ENCODE measurements around the gene CFAP100. TPM values are rescaled to one million over a fixed set of nuclear protein-coding genes. Genes with fewer than 3 reads are reported as not detected.

Gene CFAP100
- total RNA-seq, 1 experiment from 2014 or later = not detected

GRCh38 chr3:126354776-126355175 lies 39.9 kb upstream of the CFAP100 start:
- H3K4me3 ChIP-seq = no peak overlapping the region
- H3K36me3 ChIP-seq = no peaks in the 10 kb centered on the region
- H3K27me3 ChIP-seq = peaks cover 18% of the 10 kb centered on the region
- no peak for DNase-seq
- H3K9me3 ChIP-seq = no peaks in the 10 kb centered on the region

GRCh38 chr3:126355251-126355650 lies 39.5 kb upstream of the CFAP100 start:
- H3K4me3 ChIP-seq = no peak overlapping the region
- peaks cover 20% of the 10 kb centered on the region for H3K27me3 ChIP-seq
- no peaks in the 10 kb centered on the region for H3K36me3 ChIP-seq
- DNase-seq = no peak
- H3K9me3 ChIP-seq = no peaks in the 10 kb centered on the region

- H3K4me3 ChIP-seq = peak overlapping the region; percentile 21; the same call in 1 of the 2 replicates
- peak; percentile 58 for DNase-seq
- no peaks in the 10 kb centered on the region for H3K36me3 ChIP-seq
- peaks cover 20% of the 10 kb centered on the region for H3K27me3 ChIP-seq
- no peaks in the 10 kb centered on the region for H3K9me3 ChIP-seq
These were observed 38.8 kb upstream of the CFAP100 start for GRCh38 chr3:126355777-126356372.

GRCh38 chr3:126356373-126357264 lies 38.1 kb upstream of the CFAP100 start:
- Histone ChIP-seq H3K4me3 (peak overlapping the region; percentile 21), H3K36me3 (no peaks in the 10 kb centered on the region), H3K27me3 (peaks cover 20% of the 10 kb centered on the region), H3K9me3 (no peaks in the 10 kb centered on the region)
- DNase-seq = no peak

GRCh38 chr3:126357295-126358037 lies 37.2 kb upstream of the CFAP100 start, which contains the start of gene KLF15:
TSS of gene KLF15 (minus strand) at chr3:126357408. CDS start at chr3:126352922, 4,486 bp downstream.
- no peaks in the 10 kb centered on the region for H3K36me3 ChIP-seq
- H3K4me3 ChIP-seq = peak within 1 kb of the TSS; percentile 38
- peak; percentile 83 for DNase-seq
- no peaks in the 10 kb centered on the region for H3K9me3 ChIP-seq
- peaks cover 20% of the 10 kb centered on the region for H3K27me3 ChIP-seq

GRCh38 chr3:126358038-126358815 lies 36.5 kb upstream of the CFAP100 start:
- H3K36me3 ChIP-seq = no peaks in the 10 kb centered on the region
- peak; percentile 29 for DNase-seq
- peaks cover 23% of the 10 kb centered on the region for H3K27me3 ChIP-seq
- H3K4me3 ChIP-seq = peak overlapping the region; percentile 38
- H3K9me3 ChIP-seq = no peaks in the 10 kb centered on the region

GRCh38 chr3:126358816-126359181 lies 35.9 kb upstream of the CFAP100 start:
- H3K36me3 ChIP-seq = no peaks in the 10 kb centered on the region
- no peaks in the 10 kb centered on the region for H3K9me3 ChIP-seq
- H3K27me3 ChIP-seq = peaks cover 23% of the 10 kb centered on the region
- DNase-seq = no peak
- H3K4me3 ChIP-seq = no peak overlapping the region

GRCh38 chr3:126360046-126360713 lies 34.5 kb upstream of the CFAP100 start:
- Histone ChIP-seq H3K4me3 (no peak overlapping the region), H3K9me3 (no peaks in the 10 kb centered on the region), H3K27me3 (peaks cover 23% of the 10 kb centered on the region), H3K36me3 (no peaks in the 10 kb centered on the region)
- no peak for DNase-seq

GRCh38 chr3:126360714-126361060 lies 34.0 kb upstream of the CFAP100 start:
- peaks cover 23% of the 10 kb centered on the region for H3K27me3 ChIP-seq
- no peak for DNase-seq
- H3K9me3 ChIP-seq = no peaks in the 10 kb centered on the region
- H3K4me3 ChIP-seq = no peak overlapping the region
- no peaks in the 10 kb centered on the region for H3K36me3 ChIP-seq

GRCh38 chr3:126361211-126361610 lies 33.5 kb upstream of the CFAP100 start:
- no peaks in the 10 kb centered on the region for H3K36me3 ChIP-seq
- peaks cover 23% of the 10 kb centered on the region for H3K27me3 ChIP-seq
- DNase-seq = no peak
- H3K4me3 ChIP-seq = no peak overlapping the region
- no peaks in the 10 kb centered on the region for H3K9me3 ChIP-seq

- no peak overlapping the region for H3K4me3 ChIP-seq
- DNase-seq = no peak
- no peaks in the 10 kb centered on the region for H3K36me3 ChIP-seq
- H3K27me3 ChIP-seq = peaks cover 7% of the 10 kb centered on the region; the same call in 1 of the 2 replicates
- no peaks in the 10 kb centered on the region for H3K9me3 ChIP-seq
These were observed 30.5 kb upstream of the CFAP100 start for GRCh38 chr3:126364130-126364695.

GRCh38 chr3:126364731-126365301 lies 29.9 kb upstream of the CFAP100 start:
- DNase-seq = no peak
- H3K27me3 ChIP-seq = peaks cover 4% of the 10 kb centered on the region; the same call in 1 of the 2 replicates
- no peaks in the 10 kb centered on the region for H3K9me3 ChIP-seq
- H3K4me3 ChIP-seq = no peak overlapping the region
- H3K36me3 ChIP-seq = no peaks in the 10 kb centered on the region

GRCh38 chr3:126365351-126366277 lies 29.1 kb upstream of the CFAP100 start:
- peaks cover 3% of the 10 kb centered on the region; the same call in 1 of the 2 replicates for H3K27me3 ChIP-seq
- H3K4me3 ChIP-seq = no peak overlapping the region
- H3K36me3 ChIP-seq = no peaks in the 10 kb centered on the region
- no peaks in the 10 kb centered on the region for H3K9me3 ChIP-seq
- no peak for DNase-seq

- Histone ChIP-seq H3K4me3 (no peak overlapping the region), H3K36me3 (no peaks in the 10 kb centered on the region), H3K27me3 (peaks cover 3% of the 10 kb centered on the region; the same call in 1 of the 2 replicates), H3K9me3 (no peaks in the 10 kb centered on the region)
- no peak for DNase-seq
These were observed 27.3 kb upstream of the CFAP100 start for GRCh38 chr3:126367316-126367805.

All from MG63 (cell line).